Ramos (cell line): ENCODE data around the gene GPA33.

Source experiments
- in situ Hi-C: fragments of 300-500 bp; cut with MboI; formaldehyde crosslinking; loops from one replicate; pipeline ENCODE4 v1.14.3; 2022; ENCODE audit warnings: low sequenced_read_pairs; ENCODE audit not compliant: unreplicated experiment

Gene GPA33, protein sequence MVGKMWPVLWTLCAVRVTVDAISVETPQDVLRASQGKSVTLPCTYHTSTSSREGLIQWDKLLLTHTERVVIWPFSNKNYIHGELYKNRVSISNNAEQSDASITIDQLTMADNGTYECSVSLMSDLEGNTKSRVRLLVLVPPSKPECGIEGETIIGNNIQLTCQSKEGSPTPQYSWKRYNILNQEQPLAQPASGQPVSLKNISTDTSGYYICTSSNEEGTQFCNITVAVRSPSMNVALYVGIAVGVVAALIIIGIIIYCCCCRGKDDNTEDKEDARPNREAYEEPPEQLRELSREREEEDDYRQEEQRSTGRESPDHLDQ

DNA sequence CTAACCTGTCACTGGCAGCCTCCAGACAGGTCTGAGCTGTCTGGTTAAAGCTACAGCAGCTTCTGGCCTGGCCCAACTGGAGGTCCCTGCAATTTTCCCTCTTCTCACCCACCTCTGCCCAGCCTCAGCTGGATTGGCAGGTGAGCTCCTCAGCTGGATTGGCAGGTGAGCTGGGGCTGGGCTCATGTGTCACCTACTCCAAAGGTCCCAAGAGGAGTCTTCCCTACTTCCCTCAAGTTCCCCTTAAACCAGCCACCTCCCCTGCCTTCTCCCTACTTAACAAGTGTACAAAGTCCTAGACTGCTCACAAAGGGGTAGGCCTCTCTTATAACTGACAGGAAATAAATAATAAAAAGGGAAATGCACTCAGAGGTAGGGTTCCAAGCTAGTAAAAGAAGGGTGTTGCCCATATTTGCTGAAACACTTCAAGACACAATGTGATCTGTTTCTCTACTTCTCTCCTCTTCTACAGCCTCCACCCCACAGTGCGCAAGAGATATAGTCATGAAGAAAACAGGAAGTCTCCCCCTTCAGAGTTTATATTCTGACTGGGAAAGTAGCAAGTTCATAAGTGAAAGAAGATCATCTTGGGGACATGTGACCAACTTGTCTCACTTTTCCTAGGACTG, at the start of gene GPA33:
Gene GPA33 (minus strand): TSS at position 64 of the 629 bp plus-strand sequence. CDS start 90 bp downstream, outside the sequence.
- in situ Hi-C loops: no loop called here

DNA sequence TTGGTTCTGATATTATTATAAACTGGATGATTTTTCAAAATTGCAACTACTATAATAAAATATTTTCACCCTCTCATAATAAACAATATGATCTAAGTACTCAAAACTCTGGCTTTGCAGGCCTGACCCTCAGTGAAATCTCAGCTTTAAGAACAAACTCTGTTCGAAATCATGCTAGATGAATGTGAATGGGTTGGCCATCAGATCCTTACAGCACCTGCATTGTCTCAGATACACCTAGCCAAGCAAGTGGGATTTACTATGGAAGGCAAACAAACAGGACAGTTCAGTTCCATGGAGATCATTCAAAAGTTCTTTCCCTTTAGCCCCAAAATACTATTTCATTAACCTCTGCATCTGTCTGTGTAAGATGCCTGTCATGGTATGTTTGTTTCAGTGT, 48.5 kb upstream of the GPA33 start:
- in situ Hi-C loops: no loop called here

DNA sequence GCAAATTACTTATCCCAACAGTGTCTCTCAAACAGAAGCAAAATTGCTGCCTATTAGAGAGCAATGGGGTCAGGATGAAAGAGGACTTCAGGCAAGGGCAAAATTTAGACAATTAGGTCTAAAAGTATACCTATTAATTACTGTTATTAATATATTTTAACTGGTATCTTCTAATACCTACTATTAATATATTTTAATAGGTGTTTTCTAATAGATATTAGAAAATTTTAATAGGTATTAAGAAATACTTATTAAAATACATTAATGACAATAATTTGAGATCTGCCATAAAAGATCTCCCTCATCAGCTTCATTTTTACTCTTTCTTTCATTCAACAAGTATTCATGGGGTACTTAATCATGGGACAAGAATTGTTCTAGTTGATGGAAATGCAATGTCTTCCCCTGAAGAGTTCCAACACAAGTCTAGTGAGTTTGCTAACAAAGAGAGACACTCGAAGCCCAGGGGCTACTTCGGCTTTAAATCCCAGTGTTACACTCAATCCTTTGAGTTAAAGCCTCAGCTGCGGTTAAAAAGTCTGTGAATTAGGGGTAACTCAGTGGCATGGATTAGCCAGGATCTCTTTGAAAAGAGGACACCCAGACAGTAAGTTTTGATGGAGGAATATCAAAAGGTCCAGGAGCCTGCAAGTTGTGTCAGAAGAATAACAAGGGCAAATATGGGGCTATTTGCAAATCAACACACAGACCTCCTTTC, 47.8 kb upstream of the GPA33 start:
- in situ Hi-C loops: no loop called here

DNA sequence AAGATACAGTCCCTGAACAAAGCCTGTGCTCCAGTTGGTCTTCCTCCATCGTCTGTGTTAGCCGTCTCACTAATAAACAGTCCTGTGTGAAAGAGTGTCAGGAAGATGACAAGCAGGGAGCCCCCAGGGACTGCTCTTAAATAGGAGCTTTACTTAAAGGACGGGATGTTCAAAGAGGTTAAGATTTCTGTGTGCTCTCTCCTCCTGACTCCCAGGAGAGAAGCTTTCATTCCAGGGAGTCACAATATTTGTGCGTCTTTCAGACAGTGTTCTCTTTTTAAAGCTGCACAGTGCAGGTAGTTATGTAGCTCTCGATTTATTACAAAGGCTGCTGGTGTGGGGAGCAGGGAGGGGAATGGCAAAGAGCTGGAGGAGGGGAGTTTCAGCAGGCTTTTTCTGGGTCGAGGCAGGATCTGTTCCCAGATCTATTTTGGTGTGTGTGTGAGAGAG, 47.2 kb upstream of the GPA33 start:
- in situ Hi-C loops: no loop called here

DNA sequence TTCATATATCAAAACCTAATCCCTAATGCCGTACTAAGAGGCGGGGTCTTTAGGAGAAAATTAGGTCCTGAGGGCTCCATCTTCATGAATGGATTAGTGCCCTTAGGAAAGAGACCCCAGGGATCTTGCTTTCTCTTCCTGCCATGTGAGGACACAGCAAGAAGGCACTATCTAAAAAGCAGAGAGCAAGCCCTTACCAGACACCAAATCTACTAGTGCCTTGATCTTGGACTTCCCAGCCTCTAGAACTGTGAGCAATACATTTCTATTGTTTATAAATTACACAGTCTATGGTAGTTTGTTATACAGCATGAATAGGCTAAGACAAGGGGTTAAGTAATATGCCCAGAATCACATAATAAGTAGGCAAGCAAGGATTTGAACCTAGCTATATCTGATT, 46.6 kb upstream of the GPA33 start:
- in situ Hi-C loops: no loop called here

DNA sequence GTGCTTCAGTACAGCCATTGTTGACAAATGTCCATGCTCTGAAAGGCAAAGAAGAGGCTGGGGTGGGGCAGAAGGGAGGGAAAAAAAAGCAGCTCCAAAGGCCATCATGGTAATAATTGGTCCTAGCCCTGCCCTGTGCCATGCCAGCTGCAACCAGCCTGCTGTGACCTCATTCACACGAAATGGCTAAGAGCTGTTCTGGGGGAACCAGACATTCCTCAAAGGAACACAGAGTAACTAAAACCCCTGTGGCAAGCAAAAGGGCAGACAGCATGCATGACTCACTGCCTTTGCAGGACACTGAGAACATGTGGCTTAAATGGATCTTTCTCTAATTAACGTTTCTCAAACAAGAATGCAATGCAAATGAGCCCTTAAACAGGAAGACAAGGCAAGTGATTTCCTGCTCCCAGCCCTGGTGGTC, 46.0 kb upstream of the GPA33 start:
- in situ Hi-C loops: no loop called here

DNA sequence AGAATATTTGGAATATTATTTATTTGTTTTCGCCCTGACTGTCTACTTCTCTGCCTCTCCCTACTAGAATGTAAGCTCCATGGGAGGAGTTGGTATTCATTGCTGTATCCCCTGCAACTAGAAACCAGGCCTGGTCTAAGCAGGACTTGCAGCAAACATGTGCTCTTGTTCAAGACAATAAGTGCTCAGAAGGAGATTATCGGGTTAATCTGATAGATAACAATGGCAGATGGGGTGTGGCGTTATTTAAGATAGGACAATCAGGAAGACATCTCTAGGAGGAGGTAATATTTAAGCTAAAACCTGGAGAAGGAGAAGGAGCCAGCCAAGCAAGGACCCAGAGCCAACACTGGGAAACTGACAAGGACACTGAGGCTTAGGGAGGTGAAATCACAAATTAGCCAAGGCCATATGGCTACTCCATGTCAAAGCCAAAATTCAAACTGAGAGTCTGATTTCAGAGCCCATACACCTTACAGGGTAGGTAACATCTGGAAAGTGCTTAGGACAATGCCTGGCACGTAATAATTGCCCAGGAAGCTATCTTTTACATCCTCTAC, 45.2 kb upstream of the GPA33 start:
- in situ Hi-C loops: no loop called here

DNA sequence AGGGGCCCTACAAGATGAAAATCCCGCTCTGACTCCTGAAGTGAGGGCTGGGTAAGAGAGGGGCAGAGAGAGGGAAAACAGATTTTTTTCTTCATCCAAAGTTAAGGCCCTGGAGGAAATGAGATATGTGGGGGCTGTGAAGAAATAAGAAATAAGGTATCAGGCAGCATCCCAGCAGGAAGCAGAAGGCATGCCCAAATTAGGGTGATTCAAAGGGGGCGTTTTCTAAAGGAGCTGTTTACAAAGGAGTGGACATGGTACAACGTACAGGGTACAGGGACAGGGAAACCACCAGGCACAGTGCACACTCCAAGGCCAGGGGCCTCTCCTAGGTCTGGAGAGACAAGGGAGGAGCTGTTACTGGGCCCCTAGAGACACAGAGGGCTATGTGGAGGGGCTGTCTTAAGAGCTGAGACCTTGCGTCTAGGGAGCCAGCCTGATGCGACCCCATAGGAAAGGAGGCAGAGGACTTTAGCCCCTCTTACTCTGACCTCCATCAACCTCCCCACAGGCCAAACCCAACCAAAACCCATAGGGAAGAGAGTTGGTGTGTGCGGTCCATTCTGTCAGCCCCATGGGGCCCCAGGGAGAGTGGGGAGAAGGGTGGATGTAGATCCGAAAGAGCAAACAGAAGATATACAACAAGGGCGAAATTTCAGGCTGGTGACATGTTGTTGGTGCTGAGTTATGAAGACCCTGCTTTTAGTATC, 42.3 kb upstream of the GPA33 start:
- in situ Hi-C loops: no loop called here

DNA sequence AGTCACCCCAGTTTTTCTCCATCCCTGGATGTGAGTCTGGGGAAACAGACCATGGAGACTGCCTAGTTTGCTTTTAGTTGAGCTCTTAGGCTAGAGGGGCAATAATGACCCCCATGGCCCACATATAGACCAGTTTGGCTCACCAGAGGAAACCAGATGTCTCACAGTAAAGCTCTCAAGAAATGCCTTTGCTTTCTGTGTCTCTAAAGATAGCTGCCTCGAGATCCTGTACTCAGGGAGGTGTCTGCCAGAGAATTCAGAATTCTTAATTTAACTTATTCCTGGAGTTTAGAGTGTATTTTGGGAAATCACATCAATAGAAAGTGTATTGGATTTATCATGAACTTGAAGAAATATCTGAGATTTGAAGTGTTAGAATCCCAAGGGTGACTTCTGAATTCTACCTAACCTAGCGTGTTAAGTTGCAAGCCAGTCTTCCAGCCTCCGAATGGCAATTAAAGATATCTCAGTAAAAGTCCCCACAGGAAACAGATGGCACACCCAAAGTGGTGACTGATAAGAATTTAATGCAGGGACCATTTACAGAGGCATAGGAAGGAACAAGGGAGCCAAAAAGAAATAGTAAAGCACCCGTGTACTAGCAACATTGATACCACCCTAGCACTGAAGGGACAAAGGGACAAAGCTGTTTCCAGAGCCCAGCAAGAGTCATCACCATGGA, 40.8 kb upstream of the GPA33 start:
- in situ Hi-C loops: no loop called here

DNA sequence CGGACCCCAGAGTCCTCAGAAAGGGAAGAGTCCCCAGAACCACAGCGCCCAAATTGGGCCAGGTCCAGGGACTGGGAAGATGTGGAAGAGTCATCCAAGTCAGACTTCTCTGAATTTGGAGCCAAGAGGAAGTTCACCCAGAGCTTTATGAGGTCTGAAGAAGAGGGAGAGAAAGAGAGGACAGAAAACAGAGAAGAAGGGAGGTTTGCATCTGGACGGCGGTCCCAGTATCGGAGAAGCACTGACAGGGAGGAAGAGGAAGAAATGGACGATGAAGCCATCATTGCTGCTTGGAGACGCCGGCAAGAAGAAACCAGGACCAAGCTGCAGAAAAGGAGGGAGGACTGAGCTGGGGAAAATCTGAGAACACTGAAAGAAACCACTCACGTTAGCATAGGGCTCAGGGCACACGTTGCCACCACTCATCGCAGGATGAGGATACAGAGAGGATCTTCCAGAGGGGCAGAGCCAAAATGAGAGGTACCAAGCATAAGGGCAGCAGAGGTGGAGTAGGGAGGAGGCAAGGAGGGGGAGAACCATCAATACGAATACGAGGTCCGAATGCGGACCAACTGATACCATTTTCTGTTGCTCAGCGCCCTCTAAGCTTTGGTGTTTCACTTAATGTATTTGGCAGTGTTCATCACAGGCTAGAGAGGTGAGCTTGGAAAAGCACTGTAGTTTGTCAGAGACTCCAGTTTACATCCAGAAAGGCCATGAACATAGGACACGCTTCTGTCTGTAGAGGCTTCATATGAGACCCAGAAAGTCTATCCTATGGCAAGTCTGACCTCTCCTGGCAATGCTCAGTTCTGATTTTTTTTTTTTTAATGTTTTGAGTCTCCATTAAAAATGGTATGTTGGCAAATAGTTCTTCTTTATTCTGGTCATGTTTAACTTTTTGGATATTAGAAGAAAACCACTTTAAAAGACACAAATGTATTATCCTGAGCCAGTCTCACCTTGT, 38.4 kb upstream of the GPA33 start:
- in situ Hi-C loops: no loop called here

DNA sequence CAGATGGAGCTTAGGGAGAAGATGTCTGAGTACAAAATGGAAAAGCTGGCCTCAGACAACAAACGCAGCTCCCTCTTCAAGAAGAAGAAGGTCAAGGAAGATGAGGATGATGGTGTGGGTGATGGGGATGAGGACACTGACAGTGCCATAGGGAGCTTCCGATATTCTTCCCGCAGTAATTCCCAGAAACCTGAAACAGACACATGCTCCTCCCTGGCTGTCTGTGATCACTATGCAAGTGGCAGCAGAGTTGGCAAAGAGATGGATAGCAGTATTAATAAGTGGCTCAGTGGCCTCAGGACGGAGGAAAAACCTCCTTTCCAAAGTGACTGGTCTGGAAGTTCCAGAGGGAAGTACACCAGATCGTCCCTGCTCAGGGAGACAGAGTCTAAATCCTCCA, 37.5 kb upstream of the GPA33 start:
- in situ Hi-C loops: no loop called here

DNA sequence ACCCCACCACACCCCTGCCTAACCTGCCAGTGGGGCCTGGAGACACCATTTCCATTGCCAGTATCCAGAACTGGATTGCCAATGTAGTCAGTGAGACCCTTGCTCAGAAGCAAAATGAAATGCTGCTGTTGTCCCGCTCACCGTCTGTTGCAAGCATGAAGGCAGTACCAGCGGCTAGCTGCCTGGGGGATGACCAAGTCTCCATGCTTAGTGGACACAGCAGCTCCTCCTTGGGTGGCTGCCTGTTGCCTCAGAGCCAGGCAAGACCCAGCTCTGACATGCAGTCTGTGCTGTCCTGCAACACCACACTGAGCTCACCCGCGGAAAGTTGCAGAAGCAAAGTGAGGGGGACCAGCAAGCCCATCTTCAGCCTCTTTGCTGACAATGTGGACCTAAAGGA, 37.1 kb upstream of the GPA33 start:
- in situ Hi-C loops: no loop called here

DNA sequence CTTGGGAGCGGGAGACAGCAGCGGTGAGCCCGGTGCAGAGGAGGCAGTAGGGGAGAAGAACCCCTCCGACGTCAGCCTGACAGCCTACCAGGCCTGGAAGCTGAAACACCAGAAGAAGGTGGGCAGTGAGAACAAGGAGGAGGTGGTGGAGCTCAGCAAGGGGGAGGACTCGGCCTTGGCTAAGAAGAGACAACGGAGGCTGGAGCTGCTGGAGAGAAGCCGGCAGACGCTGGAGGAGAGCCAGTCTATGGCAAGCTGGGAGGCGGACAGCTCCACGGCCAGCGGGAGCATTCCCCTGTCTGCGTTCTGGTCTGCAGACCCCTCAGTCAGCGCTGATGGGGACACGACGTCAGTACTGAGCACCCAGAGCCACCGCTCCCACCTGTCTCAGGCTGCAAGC, 36.6 kb upstream of the GPA33 start:
- in situ Hi-C loops: no loop called here

DNA sequence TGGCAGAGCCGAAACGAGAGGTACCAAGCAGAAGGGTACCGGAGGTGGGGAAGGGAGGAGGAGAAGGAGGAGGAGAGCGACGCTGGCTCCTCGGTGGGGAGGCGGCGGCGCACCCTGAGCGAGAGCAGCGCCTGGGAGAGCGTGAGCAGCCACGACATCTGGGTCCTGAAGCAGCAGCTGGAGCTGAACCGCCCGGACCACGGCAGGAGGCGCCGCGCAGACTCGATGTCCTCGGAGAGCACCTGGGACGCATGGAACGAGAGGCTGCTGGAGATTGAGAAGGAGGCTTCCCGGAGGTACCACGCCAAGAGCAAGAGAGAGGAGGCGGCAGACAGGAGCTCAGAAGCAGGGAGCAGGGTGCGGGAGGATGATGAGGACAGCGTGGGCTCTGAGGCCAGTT, 36.1 kb upstream of the GPA33 start:
- in situ Hi-C loops: no loop called here

DNA sequence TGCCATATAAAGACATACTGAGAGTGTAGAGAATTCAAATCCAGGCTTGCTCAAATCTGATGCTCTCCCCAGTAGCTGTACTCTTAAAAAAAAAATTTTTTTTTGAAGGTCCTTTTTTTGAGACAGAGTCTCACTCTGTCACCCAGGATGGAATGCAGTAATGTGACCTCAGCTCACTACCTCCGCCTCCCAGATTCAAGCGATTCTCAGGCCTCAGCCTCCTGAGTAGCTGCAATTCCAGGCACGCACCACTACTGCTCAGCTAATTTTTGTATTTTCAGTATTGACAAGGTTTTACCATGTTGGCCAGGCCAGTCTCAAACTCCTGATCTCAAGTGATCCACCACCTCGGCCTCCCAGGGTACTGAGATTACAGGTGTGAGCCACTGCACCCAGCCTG, 32.4 kb upstream of the GPA33 start:
- in situ Hi-C loops: no loop called here

DNA sequence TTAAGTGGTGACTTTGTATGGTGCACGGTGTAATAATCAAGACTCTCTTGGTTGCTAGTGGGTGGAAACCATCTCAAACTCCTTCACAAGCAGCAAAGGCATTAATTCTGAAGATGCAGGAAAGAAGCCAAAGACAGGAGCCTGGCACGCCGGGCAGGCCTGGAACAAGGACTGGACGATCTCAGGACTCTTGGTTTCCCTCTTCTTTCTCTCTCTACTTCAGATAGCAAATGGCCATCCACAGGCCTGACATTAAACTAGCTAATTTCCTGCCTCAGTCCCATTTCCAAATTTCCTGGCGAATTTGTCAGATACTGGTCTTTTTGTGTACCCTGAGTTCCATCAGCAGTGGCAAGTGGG, 31.9 kb upstream of the GPA33 start:
- in situ Hi-C loops: no loop called here

DNA sequence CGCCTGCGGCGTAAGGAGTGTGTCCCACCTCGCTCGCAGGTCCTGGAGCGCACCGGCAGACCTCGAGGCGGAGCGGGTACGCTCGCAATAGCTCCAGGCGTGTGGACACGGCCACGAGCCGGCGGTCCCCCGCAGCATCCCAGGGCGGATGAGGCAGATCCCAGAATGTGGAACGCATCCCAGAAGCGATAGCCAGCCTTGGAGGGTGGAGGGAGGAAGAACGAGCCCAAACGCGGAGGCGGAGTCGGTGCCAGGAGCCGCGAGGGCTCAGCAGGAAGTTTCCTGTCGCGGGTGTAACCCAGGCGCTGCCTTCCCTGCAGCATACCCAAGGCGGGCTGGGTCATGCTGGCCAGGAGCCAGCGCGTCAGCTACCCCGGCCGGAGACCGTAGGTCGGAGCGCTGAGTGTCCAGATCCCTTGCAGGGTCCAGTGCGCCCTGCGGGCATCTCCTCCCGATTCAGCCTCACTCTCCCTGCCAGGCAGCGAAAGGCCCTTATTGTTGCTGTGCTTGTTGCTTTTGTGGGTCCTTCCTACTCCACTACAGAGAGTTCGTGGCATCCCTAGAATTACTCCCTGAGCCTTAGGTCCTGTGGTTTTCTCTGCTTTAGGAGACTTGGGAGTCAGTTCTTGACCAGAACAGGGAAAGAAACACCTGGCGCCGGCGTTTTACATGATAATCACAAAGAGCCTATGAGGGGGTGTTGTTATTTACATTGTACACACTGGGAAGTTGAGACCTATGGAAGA, 31.4 kb upstream of the GPA33 start:
- in situ Hi-C loops: no loop called here

DNA sequence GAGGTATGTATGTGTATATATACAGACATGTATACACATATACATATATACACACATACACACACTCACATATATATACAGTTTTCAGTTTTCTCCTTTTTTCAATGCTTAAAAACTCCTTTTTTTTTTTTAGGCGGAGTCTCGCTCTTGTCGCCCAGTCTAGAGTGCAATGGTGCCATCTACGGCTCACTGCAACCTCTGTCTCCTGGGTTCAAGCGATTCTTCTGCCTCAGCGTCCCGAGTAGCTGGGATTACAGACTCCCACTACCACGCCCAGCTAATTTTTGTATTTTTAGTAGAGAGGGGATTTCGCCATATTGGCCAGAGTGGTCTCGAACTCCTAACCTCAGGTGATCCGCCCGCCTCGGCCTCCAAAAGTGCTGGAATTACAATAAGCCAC, 30.7 kb upstream of the GPA33 start:
- in situ Hi-C loops: no loop called here
